DMS153 treated with DMSO at 0.1 percent for 48 hours (cell line): ENCODE results near the gene ELANE.

ENCODE experiments used
- DNase-seq: peaks from one replicate; lab custom pipeline; 2025; ENCODE audit not compliant: unreplicated experiment; lab: John Stamatoyannopoulos, UW

Gene ELANE

GRCh38 chr19:861756-862580 is 9.9 kb downstream of the ELANE start:
- peak; percentile 28 for DNase-seq

- DNase-seq, result no peak
Observed at GRCh38 chr19:862581-863314, 10.6 kb downstream of the ELANE start.

- no peak for DNase-seq
Observed at GRCh38 chr19:863315-863620, 11.2 kb downstream of the ELANE start.

GRCh38 chr19:866769-867300 is 14.7 kb downstream of the ELANE start:
- DNase-seq, result no peak

- DNase-seq, result no peak
Observed at GRCh38 chr19:867301-867793, 15.2 kb downstream of the ELANE start.

GRCh38 chr19:867855-868457 is 15.9 kb downstream of the ELANE start:
- DNase-seq, result no peak

- no peak for DNase-seq
Observed at GRCh38 chr19:868458-869244, 16.5 kb downstream of the ELANE start.

GRCh38 chr19:869245-870177 is 17.4 kb downstream of the ELANE start:
- DNase-seq, result no peak

GRCh38 chr19:870314-870713 is 18.2 kb downstream of the ELANE start:
- DNase-seq, result no peak

GRCh38 chr19:870963-871401 is 18.9 kb downstream of the ELANE start:
- DNase-seq, result no peak

GRCh38 chr19:871446-872265 is 19.6 kb downstream of the ELANE start:
- no peak for DNase-seq

- DNase-seq, result peak; percentile 32
Observed at GRCh38 chr19:872266-872951, 20.3 kb downstream of the ELANE start.

- DNase-seq, result no peak
Observed at GRCh38 chr19:873084-873483, 21.0 kb downstream of the ELANE start.

GRCh38 chr19:873561-874041 is 21.5 kb downstream of the ELANE start:
- DNase-seq, result no peak

- DNase-seq, result no peak
Observed at GRCh38 chr19:875265-875879, 23.3 kb downstream of the ELANE start.

- no peak for DNase-seq
Observed at GRCh38 chr19:876089-876488, 24.0 kb downstream of the ELANE start.

GRCh38 chr19:876780-877314 is 24.7 kb downstream of the ELANE start:
- no peak for DNase-seq
